Measurements from ENCODE around the gene POLN.

POLN gene

DNA sequence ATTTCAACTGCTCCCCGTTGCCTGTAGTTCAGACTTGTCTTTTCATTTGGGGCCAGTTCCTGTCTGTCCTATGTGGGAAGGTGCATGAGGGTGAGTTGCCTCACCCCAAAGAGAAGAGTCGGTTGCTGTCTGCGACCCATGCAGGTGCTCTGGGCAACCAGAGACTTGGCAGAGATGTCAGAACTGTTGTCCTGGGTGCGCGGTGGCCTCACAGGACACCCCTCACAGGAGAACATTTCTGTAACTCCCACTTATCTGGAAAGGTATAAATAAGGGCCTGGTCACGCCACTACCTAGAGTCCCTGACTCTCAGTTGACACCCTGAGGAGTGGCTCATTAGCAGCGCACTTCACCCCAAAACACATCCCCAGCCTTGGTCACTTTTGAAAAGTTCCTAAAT is 192.5 kb downstream of the POLN start:
- TF ChIP-seq, protein P1, sequence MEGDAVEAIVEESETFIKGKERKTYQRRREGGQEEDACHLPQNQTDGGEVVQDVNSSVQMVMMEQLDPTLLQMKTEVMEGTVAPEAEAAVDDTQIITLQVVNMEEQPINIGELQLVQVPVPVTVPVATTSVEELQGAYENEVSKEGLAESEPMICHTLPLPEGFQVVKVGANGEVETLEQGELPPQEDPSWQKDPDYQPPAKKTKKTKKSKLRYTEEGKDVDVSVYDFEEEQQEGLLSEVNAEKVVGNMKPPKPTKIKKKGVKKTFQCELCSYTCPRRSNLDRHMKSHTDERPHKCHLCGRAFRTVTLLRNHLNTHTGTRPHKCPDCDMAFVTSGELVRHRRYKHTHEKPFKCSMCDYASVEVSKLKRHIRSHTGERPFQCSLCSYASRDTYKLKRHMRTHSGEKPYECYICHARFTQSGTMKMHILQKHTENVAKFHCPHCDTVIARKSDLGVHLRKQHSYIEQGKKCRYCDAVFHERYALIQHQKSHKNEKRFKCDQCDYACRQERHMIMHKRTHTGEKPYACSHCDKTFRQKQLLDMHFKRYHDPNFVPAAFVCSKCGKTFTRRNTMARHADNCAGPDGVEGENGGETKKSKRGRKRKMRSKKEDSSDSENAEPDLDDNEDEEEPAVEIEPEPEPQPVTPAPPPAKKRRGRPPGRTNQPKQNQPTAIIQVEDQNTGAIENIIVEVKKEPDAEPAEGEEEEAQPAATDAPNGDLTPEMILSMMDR (IDR thresholded peaks at IDR 0.05; ENCODE audit: unreplicated experiment in 3 of 3) = no peak
- H3K27me3 Mint-ChIP-seq (ENCODE audit: low read depth) = peaks cover 34% of the 10 kb centered on the region
- H3K36me3 Mint-ChIP-seq (ENCODE audit: low read depth) = no peaks in the 10 kb centered on the region
- no peaks in the 10 kb centered on the region for H3K4me1 Mint-ChIP-seq
- no peak overlapping the region for H3K27ac Mint-ChIP-seq
- no peak overlapping the region for H3K4me3 Mint-ChIP-seq
- peaks cover 2% of the 10 kb centered on the region for H3K9me3 Mint-ChIP-seq

DNA sequence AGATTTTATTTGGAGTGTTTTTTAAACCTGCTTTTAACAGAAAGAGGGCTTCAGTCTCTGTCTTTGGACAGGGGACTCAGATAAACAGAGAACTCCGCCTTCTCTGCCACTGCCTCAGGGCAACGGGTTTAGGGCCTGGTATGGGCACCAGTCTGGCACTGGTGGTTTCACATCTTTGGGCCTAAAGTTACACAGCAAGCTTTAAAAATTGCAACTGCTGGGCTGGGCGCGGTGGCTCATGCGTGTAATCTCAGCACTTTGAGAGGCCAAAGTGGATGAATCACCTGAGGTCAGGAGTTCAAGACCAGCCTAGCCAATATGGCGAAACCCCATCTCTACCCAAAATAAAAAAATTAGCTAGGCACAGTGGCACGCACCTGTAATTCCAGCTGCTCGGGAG is 193.1 kb downstream of the POLN start:
- peaks cover 32% of the 10 kb centered on the region for H3K27me3 Mint-ChIP-seq (ENCODE audit: low read depth)
- H3K9me3 Mint-ChIP-seq = no peaks in the 10 kb centered on the region
- H3K4me1 Mint-ChIP-seq = no peaks in the 10 kb centered on the region
- H3K36me3 Mint-ChIP-seq (ENCODE audit: low read depth) = no peaks in the 10 kb centered on the region
- H3K27ac Mint-ChIP-seq = no peak overlapping the region
- no peak overlapping the region for H3K4me3 Mint-ChIP-seq
- TF ChIP-seq, protein P1 (IDR thresholded peaks at IDR 0.05; ENCODE audit: unreplicated experiment in 3 of 3) = no peak

DNA sequence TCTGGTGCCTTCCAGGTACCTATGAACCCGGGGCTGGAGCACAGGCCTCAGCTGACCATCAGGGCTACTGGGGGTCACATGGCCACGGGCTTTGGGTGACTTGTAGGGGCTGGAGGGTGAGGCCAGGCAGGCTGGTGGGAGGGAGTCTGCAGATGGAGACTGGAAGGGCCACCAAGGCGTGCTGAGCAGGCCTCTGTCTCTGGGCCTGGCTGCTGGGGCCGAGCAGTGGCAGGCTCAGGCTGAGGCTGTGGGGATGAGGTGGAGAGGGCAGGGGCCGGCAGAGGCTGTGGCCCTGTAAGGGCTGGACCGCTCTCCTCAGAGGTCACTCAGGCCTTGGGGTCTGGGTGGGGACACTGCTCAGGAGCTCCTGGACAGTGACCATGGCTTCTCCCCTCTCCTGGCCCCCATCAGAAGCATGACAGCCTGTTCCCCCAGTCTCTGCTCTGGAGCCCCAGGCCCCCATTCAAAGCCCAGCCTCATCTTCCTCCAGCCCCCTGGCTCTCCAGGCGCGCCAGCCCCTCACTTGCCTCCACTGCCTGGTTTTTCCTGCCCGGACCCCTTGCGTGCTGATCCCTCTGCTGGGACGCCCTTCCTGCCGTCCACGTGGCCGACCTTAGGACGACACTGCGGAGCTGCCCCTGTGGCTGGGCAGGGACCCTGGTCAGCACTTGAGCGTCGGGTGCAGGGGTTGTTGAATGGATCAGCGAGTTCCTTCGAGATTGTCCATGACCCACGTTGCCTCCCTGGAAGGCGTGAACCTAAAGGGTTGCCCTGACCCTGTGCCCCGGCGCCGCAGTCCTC is 193.9 kb downstream of the POLN start:
- Mint-ChIP-seq H3K27me3 (ENCODE audit: low read depth) (peaks cover 41% of the 10 kb centered on the region), H3K9me3 (no peaks in the 10 kb centered on the region), H3K4me3 (no peak overlapping the region), H3K4me1 (no peaks in the 10 kb centered on the region), H3K36me3 (ENCODE audit: low read depth) (no peaks in the 10 kb centered on the region), H3K27ac (no peak overlapping the region)
- TF ChIP-seq, protein P1 (IDR thresholded peaks at IDR 0.05; ENCODE audit: unreplicated experiment in 3 of 3) = no peak

DNA sequence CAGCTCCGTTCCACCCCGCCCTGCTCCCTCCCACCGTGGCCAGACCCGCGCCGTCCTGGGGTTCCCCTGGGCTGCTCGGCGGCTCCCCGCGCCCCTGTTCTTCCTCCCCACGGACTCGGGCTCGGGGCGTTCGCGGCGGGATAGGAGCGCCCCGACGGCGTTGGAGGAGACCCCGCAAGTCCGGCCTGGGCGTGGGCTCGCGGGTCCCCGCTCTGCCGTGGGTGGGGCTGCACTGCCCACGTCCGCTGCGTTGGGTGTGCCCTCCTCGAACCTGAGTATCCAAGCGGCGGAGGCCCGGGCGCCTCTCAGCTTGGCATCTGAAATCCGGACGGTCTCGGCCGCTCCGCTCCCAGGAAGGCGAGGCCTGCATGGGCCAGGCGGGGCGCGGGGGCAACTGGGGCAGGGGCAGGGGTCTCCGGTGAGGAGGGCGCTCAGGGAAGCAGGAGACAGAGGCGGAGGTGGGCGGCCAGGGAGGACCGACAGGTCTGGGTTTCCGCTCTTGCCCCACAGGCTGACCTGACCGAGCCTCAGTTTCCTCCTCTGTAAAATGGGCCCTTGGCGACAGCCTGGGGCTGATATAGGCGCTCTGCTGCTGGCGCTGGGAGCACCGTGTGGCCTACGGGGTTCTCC is 194.8 kb downstream of the POLN start:
- Mint-ChIP-seq H3K27me3 (ENCODE audit: low read depth) (peaks cover 39% of the 10 kb centered on the region), H3K4me1 (no peaks in the 10 kb centered on the region), H3K9me3 (no peaks in the 10 kb centered on the region), H3K27ac (no peak overlapping the region), H3K36me3 (ENCODE audit: low read depth) (no peaks in the 10 kb centered on the region), H3K4me3 (no peak overlapping the region)
- TF ChIP-seq, protein P1 (IDR thresholded peaks at IDR 0.05; ENCODE audit: unreplicated experiment in 3 of 3) = no peak

DNA sequence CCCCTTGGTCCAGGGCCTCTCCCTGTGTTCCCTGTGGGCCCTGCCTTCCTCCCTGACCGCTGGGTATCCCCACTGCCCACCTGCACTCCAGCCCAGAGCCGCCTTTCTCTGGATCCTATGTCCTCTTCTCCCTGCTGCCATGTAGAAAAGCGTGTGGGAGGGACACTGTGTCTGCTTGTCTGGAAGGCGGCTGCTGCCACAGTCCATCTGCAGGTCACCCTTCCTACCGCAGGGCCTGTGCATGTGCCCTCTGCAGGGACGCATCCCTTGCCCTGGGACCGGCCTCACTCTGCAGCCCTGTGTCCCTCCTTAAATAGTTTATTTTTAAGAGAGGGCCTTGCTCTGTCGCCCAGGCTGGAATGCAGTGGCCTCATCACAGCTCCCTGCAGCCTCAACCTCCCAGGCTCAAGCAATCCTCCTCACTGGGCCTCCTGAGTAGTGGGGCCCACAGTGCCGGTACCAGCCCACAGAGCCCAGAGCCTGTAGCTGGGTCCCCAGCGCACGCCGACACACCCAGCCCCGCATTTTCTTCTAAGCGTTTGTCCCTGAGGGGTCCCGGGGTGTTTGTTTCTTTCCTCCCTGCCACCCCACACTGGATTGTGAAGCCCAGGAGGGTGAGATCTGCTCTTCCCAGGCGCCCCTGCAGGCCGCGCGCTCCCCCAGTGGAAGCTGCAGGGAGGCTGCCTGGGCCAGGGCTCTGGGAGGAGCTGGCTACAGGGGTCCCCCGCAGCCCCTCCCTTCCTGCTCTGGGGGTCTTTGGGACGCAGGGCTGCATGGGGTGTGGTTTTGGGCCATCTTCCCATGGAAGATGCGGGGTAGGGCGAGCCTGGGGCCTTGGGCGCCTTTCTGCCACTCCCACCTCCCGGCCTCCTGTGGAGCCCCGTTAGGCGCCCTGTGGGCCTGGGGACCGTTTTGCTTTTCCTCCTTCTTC is 195.6 kb downstream of the POLN start:
- Mint-ChIP-seq H3K36me3 (ENCODE audit: low read depth) (no peaks in the 10 kb centered on the region), H3K9me3 (no peaks in the 10 kb centered on the region), H3K27me3 (ENCODE audit: low read depth) (peaks cover 40% of the 10 kb centered on the region), H3K4me1 (no peaks in the 10 kb centered on the region), H3K4me3 (peak overlapping the region in 2 of 3 experiments; percentile 6 to 13), H3K27ac (no peak overlapping the region)
- TF ChIP-seq, protein P1 (IDR thresholded peaks at IDR 0.05; ENCODE audit: unreplicated experiment in 3 of 3) = no peak

Measured in nephron (organoid).